MM.1S (cell line): ENCODE results near the gene UNC13A.

Source experiments
- CTCF ChIP-seq: fragments of 300-600 bp; sonication (generic); IDR thresholded peaks from 2 replicates; pipeline ENCODE4 v1.5.1; 2016; ENCODE audit warnings: antibody characterized with exemption, low read length, mixed read lengths
- EZH2 ChIP-seq: fragments of 300-600 bp; sonication (generic); optimal IDR thresholded peaks from 2 replicates; pipeline ENCODE3; 2017; ENCODE audit warnings: low read depth, mild to moderate bottlenecking, antibody characterized with exemption, low read length, mixed read lengths

DNA sequence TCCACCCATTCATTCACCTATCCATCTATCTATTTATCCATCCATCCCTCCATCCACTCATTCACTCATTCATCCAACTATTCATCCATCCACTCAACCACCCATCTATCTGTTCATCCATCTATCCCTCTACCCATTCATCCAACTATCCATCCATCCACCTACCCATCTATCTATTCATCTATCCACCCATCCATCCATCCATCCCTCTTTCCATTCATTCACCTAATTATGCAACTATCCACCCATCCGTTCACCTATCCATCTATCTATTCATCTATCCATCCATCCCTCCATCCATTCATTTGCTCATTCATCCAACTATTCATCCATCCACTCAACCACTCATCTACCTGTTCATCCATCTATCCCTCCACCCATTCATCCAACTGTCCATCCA, 54.5 kb downstream of the UNC13A start:
- TF ChIP-seq EZH2: no peak
- TF ChIP-seq CTCF: no peak
